Kidney (tissue), 14 donors: Measurements from ENCODE around the gene GTF2H4. TPM values are rescaled to one million over a fixed set of nuclear protein-coding genes. Genes with fewer than 3 reads are reported as not detected.
"Not testable (repeated sequence)": the region's sequence is repeated elsewhere in the genome, so short reads cannot be mapped to it uniquely, and the experiment has no call there.

Source experiments
- DNase-seq, 5 donors: peaks; one replicate each; pipeline ENCODE4 v3.0.0-alpha.2; 2013 to 2020
- FAIRE-seq: peaks from 2 replicates; lab custom pipeline; 2012; peaks lifted over from hg19 to GRCh38; lab: Jason Lieb, UNC
- H3K27ac ChIP-seq, 2 donors: one replicate each; pipeline ENCODE4 v1.7.0; 2013; ENCODE audit warnings: low read depth in 2 of 2, low read length in 2 of 2, inconsistent platforms in 1 of 2
- H3K27me3 ChIP-seq: one replicate; pipeline ENCODE4 v1.7.1; 2013; ENCODE audit warnings: low read length, inconsistent platforms; ENCODE audit not compliant: control insufficient read depth, insufficient read depth
- H3K36me3 ChIP-seq, 3 donors: one replicate each; pipeline versions ENCODE4 v1.7.0 to v1.7.1; 2013; ENCODE audit warnings: low read length in 3 of 3, control low read depth in 1 of 3, inconsistent platforms in 1 of 3; ENCODE audit not compliant: insufficient read depth in 3 of 3, control insufficient read depth in 2 of 3
- H3K4me1 ChIP-seq, 3 donors: one replicate each; pipeline versions ENCODE4 v1.7.0 to v1.7.1; 2013; ENCODE audit warnings: low read length in 3 of 3, inconsistent platforms in 1 of 3, low read depth in 1 of 3; ENCODE audit not compliant: control insufficient read depth in 2 of 3, insufficient read depth in 2 of 3
- H3K4me3 ChIP-seq, 3 donors: one replicate each; pipeline versions ENCODE4 v1.7.0 to v1.8.1; 2013; ENCODE audit warnings: low read length in 3 of 3, control low read depth in 1 of 3, inconsistent platforms in 1 of 3
- H3K9ac ChIP-seq, 3 donors: one replicate each; pipeline versions ENCODE4 v1.7.0 to v1.7.1; 2013; ENCODE audit warnings: low read length in 3 of 3, control low read depth in 1 of 3, inconsistent platforms in 1 of 3
- H3K9me3 ChIP-seq, 3 donors: one replicate each; pipeline versions ENCODE4 v1.7.0 to v1.7.1; 2013; ENCODE audit warnings: low read length in 3 of 3, control low read depth in 1 of 3, inconsistent platforms in 1 of 3; ENCODE audit not compliant: control insufficient read depth in 2 of 3, insufficient read depth in 1 of 3
- CTCF ChIP-seq: IDR thresholded peaks from 3 replicates; pipeline ENCODE4 v1.5.1; 2012; ENCODE audit warnings: mild to moderate bottlenecking, moderate library complexity, borderline replicate concordance; ENCODE audit not compliant: insufficient read depth; ENCODE audit errors: extremely low read depth
- intact Hi-C: fragments of 100-400 bp; cut with DNase I; formaldehyde crosslinking; loops from one replicate; pipeline ENCODE4 v1.11.1; 2022
- polyA plus RNA-seq: library from polyadenylated mRNA; stranded (reverse); fragments of 350-450 nt; fragmentation: Illumina TruSeq; extraction: RNeasy Lipid Tissue Mini Kit (QIAGEN cat#74804); gene quantifications from one replicate; pipeline ENCODE4 v1.2.3, GENCODE V29; 2014; ENCODE audit warnings: low read depth, low replicate concordance; ENCODE audit not compliant: insufficient read depth
- total RNA-seq: library from RNA; stranded (reverse); fragmentation: NEBNext Ultra II Directional; extraction: Animal tissue kit (Norgen Biotek cat#: 25700); gene quantifications from one replicate; pipeline ENCODE4 v1.2.1, GENCODE V29; 2021
- donor health status: control.
- donor health status: control.
- donor health status: control.
- donor health status: control.
- donor health status: control.
- donor health status: DM: yes; HTN: yes; CAD: no.
- donor health status: Normal renal cell carcinoma (clear cell type).

GTF2H4 gene
- total and polyA plus RNA-seq, 2 donors from 2014 or later, result 20.9 to 39.3 TPM

DNA sequence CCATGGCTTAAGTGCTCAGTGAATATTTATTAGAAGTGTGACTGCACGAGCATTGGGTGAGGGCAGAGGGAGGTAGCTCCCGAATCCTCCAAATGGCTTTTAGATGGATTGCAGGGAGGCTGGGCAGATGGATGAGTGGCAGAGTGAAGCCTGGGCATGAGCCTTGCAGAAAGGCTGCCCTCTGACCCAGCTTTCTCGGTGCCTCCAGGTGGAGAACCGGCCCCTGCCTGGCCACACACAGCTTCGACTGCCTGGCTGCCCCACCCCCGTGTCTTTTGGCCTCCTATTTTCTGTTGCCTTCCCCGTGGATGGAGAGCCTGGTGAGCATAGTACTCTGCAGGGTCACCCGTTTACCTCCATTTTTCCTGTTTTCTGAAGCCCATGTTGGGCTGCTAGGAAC, 9.5 kb downstream of the GTF2H4 start:
- Histone ChIP-seq H3K9me3 (no peaks in the 10 kb centered on the region), H3K27ac (no peak overlapping the region), H3K27me3 (no peaks in the 10 kb centered on the region), H3K36me3 (peaks cover 2 to 20% (median 5%) of the 10 kb centered on the region in 3 donors), H3K9ac (peak overlapping the region in 1 of 3 donors; percentile 22), H3K4me3 (no peak overlapping the region), H3K4me1 (peaks cover 0 to 31% (median 22%) of the 10 kb centered on the region in 3 donors)
- DNase-seq (no peak), FAIRE-seq (no peak)
- intact Hi-C loops, result loop anchor here (10.0 kb wide), 1 partner anchor 157 kb away; no protein-coding TSS in a partner anchor
- TF ChIP-seq CTCF, result no peak

DNA sequence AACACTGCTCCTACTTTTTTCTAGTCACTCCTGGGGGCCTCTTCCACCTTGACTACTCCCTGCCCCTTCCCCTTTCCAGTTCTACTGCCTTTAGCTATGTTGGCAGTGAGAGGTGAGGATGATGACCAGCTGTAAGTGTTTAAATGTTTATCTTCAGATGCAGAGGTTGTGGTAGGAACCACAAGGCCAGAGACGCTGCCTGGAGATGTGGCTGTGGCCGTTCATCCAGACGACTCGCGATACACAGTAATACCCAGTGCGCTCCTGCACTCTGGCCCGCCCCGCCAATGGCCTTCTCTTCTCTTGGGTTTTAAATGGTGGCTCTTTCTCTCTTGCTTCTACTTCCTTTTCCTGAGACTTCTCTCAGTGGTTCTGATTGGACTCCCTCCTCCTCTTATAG, 10.7 kb downstream of the GTF2H4 start:
- Histone ChIP-seq H3K27ac (no peak overlapping the region), H3K27me3 (no peaks in the 10 kb centered on the region), H3K36me3 (peaks cover 2 to 13% (median 11%) of the 10 kb centered on the region in 3 donors), H3K4me3 (no peak overlapping the region), H3K4me1 (peaks cover 0 to 22% (median 20%) of the 10 kb centered on the region in 3 donors), H3K9ac (no peak overlapping the region), H3K9me3 (no peaks in the 10 kb centered on the region)
- intact Hi-C loops, result loop anchor here (10.0 kb wide), 1 partner anchor 156 kb away; no protein-coding TSS in a partner anchor
- TF ChIP-seq CTCF, result no peak
- FAIRE-seq (no peak), DNase-seq (no peak)

GRCh38 chr6:30922447-30922852, 14.4 kb downstream of the GTF2H4 start:
- DNase-seq, result no peak
- no peak for TF ChIP-seq CTCF
- peaks cover 2 to 16% (median 13%) of the 10 kb centered on the region in 3 donors for H3K36me3 ChIP-seq
- no peaks in the 10 kb centered on the region for H3K27me3 ChIP-seq
- peaks cover 0 to 4% (median 1%) of the 10 kb centered on the region in 3 donors for H3K4me1 ChIP-seq
- H3K4me3 ChIP-seq, result no peak overlapping the region
- intact Hi-C loops, result no loop called here
- H3K9me3 ChIP-seq, result no peaks in the 10 kb centered on the region
- H3K9ac ChIP-seq, result no peak overlapping the region
- FAIRE-seq, result no peak
- no peak overlapping the region for H3K27ac ChIP-seq

- H3K9me3 ChIP-seq, DNase-seq, H3K27ac ChIP-seq, intact Hi-C loops, H3K4me1 ChIP-seq, H3K9ac ChIP-seq, H3K27me3 ChIP-seq, FAIRE-seq, H3K4me3 ChIP-seq: not testable (repeated sequence)
- peaks cover 2 to 16% (median 13%) of the 10 kb centered on the region in 3 donors for H3K36me3 ChIP-seq
Measured at GRCh38 chr6:30924040-30924627, 16.1 kb downstream of the GTF2H4 start.
